GM18526 (cell line): Measurements from ENCODE around the gene PRSS22.

Source experiments
- POLR2A ChIP-seq: IDR thresholded peaks from 3 replicates; pipeline ENCODE4 v1.6.1; 2011; ENCODE audit not compliant: insufficient read length; ENCODE audit errors: extremely low read depth

Gene PRSS22

DNA sequence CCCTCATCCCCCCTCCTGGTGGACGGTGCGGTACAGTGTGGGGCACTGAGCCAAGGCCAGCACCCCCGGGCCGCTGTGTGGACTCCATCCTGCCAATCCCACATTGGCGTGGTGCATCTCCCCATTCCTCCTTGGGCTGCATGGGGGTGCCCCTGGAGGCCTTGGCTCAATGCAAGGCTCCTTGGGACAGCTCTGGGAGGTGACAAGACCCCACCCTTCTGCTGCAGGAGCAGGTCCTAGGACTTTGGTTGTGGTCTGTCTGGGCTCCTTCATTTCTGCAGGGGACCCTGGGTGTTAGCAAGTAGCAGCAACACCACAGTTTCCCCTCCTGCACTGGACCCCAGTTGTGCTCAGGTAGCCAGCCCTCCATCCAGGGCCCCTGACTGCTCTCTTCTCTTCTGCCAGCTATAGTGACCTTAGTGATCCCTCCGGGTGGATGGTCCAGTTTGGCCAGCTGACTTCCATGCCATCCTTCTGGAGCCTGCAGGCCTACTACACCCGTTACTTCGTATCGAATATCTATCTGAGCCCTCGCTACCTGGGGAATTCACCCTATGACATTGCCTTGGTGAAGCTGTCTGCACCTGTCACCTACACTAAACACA is 39.6 kb downstream of the PRSS22 start:
- TF ChIP-seq POLR2A, result no peak

DNA sequence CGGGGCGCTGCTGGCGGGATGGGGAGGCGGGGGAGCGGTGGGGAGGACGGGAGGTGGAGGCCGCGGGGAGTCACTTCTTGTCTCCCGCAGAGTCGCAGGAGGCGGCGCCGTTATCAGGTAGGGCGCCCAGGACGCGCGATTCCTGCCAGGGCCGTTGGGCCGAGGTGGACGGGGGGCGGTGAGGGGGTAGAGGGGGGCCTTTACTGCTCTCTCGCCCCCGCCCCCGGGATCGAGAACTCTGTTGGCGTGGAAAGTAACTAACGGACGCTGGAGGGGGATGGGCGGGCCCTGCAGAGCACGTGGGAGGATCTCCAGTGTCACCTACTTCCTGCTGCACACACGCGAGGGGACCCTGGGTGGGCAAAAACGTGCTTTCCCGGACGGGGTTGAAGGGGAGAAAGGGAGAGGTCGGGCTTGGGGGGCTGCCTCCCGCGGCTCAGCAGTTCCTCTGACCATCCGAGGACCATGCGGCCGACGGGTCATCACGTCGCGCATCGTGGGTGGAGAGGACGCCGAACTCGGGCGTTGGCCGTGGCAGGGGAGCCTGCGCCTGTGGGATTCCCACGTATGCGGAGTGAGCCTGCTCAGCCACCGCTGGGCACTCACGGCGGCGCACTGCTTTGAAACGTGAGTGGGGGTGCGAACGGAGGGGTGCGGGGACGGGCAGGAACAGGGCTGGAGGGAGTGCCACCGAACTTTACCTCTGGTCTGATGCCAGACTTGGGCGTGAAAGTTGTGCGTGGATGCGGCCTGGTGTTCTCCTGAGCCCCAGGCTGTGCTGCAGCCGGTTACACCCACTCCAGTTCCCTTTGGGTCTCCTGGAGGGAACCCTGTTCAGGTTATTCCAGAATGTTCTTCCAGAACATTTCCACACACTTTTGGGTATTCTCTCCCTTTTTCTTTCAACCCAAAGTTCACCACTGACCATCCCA is 40.4 kb downstream of the PRSS22 start:
- TF ChIP-seq POLR2A, result no peak

DNA sequence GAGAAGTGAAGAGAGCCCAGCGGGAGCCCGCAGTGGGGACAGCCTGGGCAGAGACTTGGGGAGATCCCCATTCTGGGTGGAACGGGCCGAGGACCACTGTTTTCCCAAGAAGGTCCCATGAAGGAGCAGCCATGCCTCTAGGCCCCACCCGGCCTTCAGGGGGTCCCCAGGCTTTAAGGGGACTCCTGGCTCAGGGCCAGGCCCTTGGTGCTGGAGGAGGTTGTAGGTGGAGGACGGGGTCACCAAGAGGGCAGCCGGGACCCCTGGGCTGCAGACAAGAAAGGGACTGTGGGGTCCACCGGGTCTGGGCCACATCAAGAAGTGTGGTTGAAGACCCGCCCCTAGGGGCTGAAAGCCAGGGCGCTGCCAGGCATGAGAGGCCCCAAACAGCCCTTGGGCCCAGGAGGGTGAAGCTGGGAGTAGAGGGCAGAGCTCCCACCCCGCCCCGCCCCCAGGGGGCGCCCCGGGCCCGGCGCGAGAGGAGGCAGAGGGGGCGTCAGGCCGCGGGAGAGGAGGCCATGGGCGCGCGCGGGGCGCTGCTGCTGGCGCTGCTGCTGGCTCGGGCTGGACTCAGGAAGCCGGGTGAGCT is 41.1 kb downstream of the PRSS22 start, which contains the start of gene PRSS21:
Gene PRSS21 (plus strand): TSS at position 487 of the 589 bp plus-strand sequence. CDS start 32 bp downstream, at position 519.
- no peak for TF ChIP-seq POLR2A

DNA sequence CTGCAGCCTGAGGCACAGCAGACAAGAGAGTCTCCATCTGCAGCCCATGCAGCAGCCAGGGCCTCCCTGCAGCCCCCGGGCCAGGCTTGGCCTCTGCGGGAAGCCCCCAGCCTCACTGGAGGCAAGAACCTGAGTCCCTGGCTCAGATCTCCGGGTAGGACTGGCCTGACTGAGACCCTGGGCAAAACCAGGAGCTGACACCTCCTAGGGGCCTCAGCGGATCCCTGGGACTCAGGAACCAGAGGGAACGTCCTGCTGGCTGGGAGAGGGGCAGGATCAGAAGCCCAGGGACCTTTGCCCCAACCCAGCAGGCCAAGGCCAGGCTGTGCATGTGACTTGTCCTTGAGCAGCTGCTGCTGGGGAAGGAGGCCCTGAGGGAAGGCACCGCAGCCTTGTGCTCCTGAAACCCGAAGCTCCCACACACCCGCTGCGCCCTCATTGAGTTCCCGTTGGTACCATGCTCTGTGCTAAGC is 42.6 kb downstream of the PRSS22 start:
- no peak for TF ChIP-seq POLR2A

DNA sequence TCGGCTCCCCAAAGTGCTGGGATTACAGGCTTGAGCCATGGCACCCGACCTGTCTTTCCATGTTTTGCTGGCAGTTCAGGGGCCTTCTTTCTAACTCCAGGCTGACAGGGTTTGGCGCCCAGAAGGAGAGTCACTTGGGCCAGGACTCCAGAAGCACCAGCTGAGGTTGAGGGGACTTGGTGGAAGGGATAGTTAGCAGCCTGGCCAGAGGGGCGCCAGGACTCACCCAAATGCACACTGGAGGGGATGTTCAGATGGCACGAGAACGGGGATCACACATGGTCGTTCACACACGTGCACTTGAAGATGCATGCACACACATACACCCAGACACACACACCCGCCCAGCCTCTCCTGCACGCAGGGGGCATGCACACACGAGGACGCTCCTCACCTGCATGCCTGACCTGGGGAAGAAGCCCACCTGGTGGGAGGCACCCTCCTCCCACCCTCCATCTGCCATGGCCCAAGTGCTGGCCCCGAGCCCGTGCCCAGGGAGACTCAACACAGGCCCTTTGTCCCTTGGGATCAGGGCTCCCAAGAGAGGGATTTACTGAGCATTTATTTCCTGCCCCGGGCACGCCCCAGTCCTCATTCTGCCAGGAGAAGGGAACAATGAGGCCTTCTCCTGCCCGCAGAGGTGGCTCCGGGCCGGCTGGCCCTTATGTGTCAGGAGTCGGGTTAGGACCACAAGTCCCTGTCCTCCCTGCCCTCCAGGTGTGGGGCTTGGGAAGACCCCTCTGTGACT is 43.2 kb downstream of the PRSS22 start:
- no peak for TF ChIP-seq POLR2A

DNA sequence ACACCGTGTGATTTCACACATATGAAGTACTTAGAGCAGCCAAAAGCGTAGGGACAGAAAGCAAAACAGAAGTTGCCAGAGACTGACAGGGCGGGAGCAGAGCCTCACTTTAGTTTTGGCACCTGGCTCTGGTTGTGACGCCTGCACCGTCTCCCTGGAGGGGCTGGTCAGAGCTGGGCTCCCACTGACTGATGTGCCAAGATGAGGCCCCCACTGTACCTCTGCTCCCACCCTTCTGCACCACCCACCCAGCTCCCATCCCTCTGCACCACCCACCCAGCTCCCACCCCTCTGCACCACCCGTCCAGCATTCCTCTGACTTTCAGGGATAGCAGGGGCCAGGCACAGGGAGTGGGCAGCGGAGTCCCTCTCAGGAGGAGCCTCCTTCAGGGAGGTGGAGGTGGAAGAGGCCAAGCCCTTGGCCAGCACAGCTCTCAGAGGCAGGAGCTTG is 44.2 kb downstream of the PRSS22 start:
- TF ChIP-seq POLR2A, result no peak

DNA sequence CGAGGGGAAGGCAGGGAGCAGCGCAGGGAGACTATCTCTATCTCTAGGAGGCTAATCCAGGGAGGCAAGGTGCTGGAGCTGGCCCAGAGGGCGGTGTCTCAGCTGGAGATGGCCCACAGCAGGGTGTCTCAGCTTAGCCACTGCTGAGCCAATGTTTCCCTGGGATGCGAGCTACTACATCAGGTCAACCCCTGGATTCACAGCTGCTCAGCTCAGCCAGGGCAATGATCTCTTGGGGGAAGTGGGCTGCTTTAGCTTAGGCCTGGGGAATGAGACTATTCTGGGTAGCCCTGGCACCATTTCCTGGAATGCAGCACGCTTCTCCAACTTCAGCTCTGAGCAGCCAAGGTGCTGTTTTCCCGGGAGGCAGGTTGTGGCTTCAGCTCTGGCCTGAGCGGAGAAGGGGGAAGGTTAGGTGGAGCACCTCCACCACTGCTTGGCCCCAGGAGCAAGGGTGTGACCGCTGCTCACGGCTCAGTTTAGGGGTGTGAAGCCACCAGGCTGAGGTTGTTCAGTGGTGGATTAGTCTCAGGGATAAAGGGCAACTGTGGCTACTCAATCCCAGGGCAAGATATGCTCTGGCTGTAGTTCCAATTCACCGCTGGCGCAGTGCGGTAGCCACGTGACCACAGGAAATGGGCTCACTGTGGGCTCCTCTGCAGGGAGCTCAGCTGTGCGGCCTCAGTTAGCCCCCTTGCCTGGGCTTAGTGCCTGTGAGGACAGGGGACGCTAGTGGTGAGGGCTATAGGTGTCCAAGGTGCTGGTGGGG is 46.1 kb downstream of the PRSS22 start:
- no peak for TF ChIP-seq POLR2A

DNA sequence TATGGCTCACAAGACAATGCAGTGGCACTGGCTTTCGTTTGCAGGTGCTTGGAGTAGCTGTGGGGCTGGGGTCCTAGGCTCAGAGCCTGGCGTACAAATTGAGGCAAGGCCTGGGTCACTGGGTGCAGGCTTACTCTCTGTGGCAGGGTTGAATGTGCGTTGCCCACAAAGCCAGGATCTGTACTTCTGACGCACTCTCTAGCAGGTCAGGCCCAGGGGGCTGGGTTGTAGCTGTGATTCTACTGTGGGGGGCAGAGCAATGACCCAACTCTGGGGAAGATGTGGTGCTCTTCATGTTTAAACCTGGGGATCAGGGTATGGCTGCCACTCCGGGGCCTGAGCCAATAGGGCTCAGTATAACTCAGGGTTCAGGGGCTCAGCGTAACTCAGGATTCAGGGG is 47.3 kb downstream of the PRSS22 start:
- TF ChIP-seq POLR2A, result no peak

DNA sequence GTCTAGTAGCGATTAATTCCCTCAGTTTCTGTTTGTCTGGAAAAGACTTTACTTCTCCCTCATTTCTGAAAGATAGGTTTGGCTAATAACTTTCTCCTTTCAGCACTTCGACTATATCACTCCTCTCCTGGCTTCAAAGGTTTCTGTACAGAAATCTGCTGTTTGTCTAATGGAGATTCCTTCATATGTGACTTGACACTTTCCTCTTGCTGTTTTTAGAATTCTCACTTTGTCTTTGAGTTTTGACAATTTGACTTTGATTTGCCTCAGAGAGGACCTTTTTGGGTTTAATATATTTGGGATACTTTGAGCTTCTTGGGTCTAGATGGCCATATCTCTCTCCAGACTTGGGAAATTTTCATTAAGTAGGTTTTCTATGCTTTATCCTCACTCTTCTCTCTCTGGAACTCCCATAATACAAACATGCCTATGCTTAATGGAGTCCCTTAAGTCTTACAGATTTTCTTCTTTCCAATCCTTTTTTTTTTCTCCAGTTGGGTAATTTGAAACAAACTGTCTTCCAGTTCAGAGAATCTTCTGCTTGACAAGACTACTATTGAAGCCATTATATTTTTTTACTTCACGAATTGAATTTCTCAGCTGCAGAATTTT is 48.7 kb downstream of the PRSS22 start:
- no peak for TF ChIP-seq POLR2A

DNA sequence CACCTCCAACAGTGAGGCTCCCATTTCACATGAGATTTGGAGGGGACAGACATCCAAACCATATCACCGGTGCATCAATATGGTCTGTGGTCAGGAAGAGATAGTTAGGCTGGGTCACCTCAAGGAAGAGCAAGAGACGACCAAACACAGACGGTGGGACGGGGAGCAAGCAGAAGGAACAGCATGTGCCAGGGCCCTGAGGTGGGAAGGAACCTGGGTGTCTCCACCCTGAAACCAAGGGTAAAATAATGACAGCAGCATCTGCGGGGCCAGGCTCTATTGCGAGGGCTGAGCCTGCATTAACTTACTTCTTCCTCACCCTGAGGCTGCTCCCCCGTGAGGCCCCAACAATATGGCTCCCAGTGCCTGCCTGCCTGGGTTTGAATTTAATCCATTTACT is 49.8 kb downstream of the PRSS22 start:
- no peak for TF ChIP-seq POLR2A

DNA sequence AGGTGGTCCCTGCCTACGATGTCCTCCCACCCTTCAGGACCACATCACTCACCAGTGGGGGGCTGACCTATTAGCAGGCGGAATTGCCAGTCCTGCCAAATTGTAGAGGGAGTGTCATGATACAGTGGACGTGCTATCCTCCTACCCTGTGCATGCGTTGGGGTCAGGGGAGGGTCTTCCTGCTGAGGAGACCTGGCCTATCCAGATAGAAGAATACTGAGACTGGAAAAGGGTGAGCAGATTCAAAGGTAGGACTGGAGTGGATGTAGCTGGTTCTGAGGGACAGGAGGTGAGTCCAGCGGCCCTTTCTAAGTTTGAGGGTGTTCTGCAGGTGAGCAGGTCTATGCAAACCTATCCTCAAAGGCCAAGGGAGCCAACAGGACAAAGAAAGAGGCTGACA is 51.7 kb downstream of the PRSS22 start:
- no peak for TF ChIP-seq POLR2A

DNA sequence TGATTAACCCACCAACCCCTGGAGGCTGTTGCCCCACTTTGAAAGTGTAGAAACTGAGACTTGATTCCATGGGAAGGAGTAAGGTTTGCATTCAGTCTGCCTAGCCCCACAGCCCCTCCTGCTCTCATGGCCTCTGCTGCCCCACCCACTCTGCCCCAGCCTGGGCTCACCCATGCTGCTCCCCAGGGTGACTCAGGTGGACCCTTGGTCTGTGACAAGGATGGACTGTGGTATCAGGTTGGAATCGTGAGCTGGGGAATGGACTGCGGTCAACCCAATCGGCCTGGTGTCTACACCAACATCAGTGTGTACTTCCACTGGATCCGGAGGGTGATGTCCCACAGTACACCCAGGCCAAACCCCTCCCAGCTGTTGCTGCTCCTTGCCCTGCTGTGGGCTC is 53.2 kb downstream of the PRSS22 start:
- TF ChIP-seq POLR2A, result no peak

DNA sequence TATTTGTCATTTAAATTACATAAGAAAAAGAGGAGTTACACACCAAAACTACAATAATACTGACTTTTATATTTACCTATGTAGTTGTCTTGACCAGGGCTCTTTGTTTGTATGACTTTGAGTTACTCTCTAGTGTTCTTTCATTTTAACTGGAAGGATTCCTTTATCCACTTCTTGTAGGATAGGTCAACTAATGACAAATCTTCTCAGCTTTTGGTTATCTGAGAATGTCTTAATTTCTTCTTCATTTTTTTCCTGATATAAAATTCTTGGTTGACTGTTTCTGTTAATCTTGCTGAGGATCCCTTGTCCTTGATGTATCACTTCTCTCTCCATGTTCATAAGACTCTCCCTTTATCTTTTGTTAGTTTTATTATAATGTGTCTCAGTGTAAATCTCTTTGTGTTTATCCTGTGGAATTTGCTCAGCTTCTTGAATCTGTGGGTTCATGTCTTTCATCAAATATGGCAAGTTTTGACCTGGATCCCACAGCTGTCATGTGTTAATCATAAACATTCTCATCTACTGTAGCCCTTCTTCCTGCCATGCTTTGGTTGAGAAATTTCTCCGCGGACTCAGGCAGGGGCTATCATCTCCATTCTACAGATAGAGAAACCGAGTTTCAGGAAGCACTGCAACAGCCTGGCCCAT is 54.3 kb downstream of the PRSS22 start:
- TF ChIP-seq POLR2A, result no peak
